Osteocyte (in vitro differentiated cells): ENCODE measurements around the gene TEDC1. TPM values are rescaled to one million over a fixed set of nuclear protein-coding genes. Genes with fewer than 3 reads are reported as not detected.

ENCODE experiments used
- DNase-seq: peaks from one replicate; pipeline ENCODE4 v3.0.0; 2021; ENCODE audit warnings: mixed read lengths; ENCODE audit not compliant: unreplicated experiment; ENCODE audit errors: extremely low spot score
- H3K27ac Mint-ChIP-seq: one replicate; pipeline ENCODE4 v1.8.0; 2021; ENCODE audit warnings: mild to moderate bottlenecking, mixed read lengths; ENCODE audit not compliant: unreplicated experiment
- H3K27me3 Mint-ChIP-seq: one replicate; pipeline ENCODE4 v1.8.0; 2021; ENCODE audit warnings: mixed read lengths; ENCODE audit not compliant: unreplicated experiment
- H3K36me3 Mint-ChIP-seq: one replicate; pipeline ENCODE4 v1.8.0; 2021; ENCODE audit warnings: mixed read lengths; ENCODE audit not compliant: unreplicated experiment
- H3K4me1 Mint-ChIP-seq: one replicate; pipeline ENCODE4 v1.8.0; 2021; ENCODE audit warnings: mixed read lengths; ENCODE audit not compliant: unreplicated experiment
- H3K4me3 Mint-ChIP-seq: one replicate; pipeline ENCODE4 v1.8.0; 2021; ENCODE audit warnings: mild to moderate bottlenecking, moderate library complexity, mixed read lengths; ENCODE audit not compliant: unreplicated experiment
- H3K9me3 Mint-ChIP-seq: one replicate; pipeline ENCODE4 v1.8.0; 2021; ENCODE audit warnings: mixed read lengths; ENCODE audit not compliant: unreplicated experiment
- total RNA-seq: library from RNA; stranded (reverse); gene quantifications from 2 replicates; pipeline ENCODE4 v1.2.1, GENCODE V29; 2021
- TF ChIP-seq, protein P1 (sequence below): fragments of 200-600 bp; sonication (generic); IDR thresholded peaks from 2 replicates; pipeline ENCODE4 v1.5.0; 2021; ENCODE audit warnings: antibody characterized with exemption, mild to moderate bottlenecking, moderate library complexity

TEDC1 gene
- total RNA-seq, 1 donor from 2014 or later, result 11.0 TPM

DNA sequence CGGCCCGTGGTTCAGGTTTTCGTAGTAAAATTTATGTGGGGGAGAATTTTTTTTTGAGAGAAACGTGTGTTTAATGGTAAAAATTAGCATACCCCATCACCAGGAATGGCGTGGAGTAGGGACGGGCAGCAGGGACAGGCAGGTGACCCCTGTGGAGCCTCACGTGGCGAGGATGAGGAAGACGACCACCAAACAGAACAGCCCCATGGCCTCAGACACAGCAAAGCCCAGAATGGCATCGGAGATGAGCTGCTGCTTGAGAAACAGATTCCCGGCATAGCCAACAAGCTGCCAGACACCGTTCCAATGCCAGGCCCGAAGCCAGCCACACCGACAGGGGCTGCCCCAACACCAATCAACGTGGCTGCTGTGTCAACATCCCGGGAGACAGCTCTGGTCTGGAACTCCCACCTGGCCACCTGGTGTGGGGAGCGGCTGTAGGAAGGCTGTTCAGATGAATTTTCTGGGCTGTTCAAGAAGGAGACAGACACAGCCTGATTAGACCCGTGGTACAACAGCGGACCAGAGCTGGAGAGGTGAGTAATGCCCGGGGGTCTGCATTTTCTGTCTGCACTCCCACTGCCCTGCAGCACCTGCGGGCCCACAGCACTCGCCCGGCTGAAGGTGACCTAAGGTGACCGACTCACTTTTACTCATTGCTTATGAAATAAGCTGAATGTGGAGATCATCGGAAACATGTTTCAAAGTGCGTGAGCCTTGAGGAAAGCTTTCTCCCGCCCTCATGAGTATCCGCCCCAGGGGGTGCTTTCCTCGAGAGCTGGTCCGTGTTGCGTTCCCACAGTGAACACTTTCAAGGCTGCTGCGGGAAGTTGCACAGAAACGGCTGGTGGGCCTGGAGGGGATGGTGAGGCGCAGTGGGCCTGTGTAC lies 45.9 kb downstream of the TEDC1 start:
- no peak overlapping the region for H3K27ac Mint-ChIP-seq
- no peak overlapping the region for H3K4me3 Mint-ChIP-seq
- H3K27me3 Mint-ChIP-seq, result peaks cover 6% of the 10 kb centered on the region
- no peaks in the 10 kb centered on the region for H3K4me1 Mint-ChIP-seq
- TF ChIP-seq, protein P1, sequence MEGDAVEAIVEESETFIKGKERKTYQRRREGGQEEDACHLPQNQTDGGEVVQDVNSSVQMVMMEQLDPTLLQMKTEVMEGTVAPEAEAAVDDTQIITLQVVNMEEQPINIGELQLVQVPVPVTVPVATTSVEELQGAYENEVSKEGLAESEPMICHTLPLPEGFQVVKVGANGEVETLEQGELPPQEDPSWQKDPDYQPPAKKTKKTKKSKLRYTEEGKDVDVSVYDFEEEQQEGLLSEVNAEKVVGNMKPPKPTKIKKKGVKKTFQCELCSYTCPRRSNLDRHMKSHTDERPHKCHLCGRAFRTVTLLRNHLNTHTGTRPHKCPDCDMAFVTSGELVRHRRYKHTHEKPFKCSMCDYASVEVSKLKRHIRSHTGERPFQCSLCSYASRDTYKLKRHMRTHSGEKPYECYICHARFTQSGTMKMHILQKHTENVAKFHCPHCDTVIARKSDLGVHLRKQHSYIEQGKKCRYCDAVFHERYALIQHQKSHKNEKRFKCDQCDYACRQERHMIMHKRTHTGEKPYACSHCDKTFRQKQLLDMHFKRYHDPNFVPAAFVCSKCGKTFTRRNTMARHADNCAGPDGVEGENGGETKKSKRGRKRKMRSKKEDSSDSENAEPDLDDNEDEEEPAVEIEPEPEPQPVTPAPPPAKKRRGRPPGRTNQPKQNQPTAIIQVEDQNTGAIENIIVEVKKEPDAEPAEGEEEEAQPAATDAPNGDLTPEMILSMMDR, result no peak
- no peak for DNase-seq
- H3K9me3 Mint-ChIP-seq, result no peaks in the 10 kb centered on the region
- no peaks in the 10 kb centered on the region for H3K36me3 Mint-ChIP-seq

DNA sequence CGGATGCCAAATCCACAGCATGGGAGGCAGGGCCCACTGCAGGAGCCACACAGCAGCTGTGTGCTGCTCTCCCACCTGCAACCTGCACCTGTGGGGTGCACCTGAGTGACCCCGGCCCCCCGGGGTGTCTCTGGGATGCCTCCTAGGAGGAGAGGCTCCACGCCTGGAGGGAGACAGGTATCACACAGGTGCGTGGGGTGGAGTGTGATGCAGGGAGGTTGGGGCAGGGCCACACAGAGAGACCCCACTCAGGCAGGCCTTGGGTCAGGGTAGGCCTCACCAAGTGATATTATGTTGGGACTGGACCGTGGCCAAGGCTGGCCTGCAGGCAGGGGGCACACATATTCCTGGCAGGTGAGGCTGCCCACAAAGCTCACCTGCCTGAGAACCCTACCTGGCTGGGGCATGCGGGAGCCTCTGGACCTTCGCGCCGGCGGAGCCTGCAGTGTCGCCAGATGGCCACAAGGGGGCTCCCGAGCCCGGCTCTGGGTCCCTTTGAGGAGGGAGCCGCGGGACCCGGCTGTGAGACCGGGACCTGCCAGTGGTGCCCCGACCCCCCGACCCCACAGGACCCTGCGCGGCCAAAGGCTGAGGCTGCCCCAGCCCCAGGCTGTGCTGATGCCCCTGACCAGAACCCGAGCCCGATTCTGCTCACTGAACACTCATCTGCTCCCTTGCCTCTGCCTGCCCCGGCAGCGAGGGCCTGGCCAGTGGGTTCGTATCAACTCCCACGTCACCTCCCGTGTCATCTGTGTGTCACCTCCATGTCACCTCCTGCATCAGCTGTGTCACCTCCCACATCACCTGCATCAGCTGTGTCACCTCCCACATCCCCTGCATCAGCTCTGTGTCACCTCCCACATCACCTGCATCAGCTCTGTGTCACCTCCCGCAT lies 46.8 kb downstream of the TEDC1 start:
- peaks cover 9% of the 10 kb centered on the region for H3K27me3 Mint-ChIP-seq
- TF ChIP-seq, protein P1, result peak; percentile 95
- H3K27ac Mint-ChIP-seq, result no peak overlapping the region
- peaks cover 3% of the 10 kb centered on the region for H3K9me3 Mint-ChIP-seq
- DNase-seq, result peak; percentile 90
- no peaks in the 10 kb centered on the region for H3K36me3 Mint-ChIP-seq
- H3K4me3 Mint-ChIP-seq, result no peak overlapping the region
- no peaks in the 10 kb centered on the region for H3K4me1 Mint-ChIP-seq

DNA sequence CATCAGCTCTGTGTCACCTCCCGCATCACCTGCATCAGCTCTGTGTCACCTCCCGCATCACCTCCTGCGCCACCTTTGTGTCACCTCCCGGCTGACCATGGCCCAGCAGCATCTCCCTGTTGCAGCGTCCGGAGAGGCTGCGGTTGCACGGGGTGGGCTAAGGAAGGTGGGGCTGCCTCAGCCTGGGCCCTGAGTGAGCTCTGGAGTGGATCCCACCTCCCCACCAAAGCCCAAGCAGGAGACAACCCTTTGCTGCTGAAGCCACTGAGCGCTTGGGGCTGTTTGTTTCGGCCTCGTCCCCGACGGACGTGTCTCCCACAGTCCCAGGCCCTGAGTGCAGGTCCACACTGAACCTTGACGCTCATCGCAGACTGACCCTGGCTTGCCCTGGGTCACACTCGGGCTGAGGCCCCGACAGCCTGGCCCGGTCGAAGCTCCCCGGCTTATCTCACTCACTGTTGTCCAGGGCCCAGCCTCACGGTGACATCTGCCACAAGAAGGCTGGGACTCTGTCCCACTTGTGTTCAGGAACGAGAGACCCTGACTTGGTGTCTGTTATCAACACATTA lies 47.5 kb downstream of the TEDC1 start:
- peaks cover 13% of the 10 kb centered on the region for H3K27me3 Mint-ChIP-seq
- H3K36me3 Mint-ChIP-seq, result no peaks in the 10 kb centered on the region
- DNase-seq, result no peak
- no peak overlapping the region for H3K27ac Mint-ChIP-seq
- H3K9me3 Mint-ChIP-seq, result peaks cover 10% of the 10 kb centered on the region
- no peaks in the 10 kb centered on the region for H3K4me1 Mint-ChIP-seq
- TF ChIP-seq, protein P1, result no peak
- H3K4me3 Mint-ChIP-seq, result no peak overlapping the region

DNA sequence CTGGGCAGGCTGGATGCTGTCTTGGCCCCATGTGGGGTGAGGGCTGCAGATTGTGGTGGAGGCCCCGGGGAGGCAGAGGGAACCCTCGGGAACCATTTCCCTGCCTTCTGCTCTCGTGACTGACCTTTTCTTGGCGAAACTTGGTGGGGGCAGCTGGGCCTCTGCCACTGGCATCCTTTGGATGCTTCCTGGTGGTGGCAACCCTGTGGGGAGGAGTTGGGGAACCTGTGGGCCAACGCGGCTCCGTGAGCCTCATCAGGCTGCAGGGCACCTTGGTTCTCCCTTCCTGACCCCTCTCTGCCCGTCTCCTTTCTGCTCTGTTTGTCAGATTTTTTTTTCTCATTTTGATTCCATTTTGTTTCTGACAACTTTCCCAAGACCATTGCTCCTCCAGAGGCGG lies 49.8 kb downstream of the TEDC1 start:
- H3K36me3 Mint-ChIP-seq, result no peaks in the 10 kb centered on the region
- TF ChIP-seq, protein P1, result no peak
- H3K4me1 Mint-ChIP-seq, result no peaks in the 10 kb centered on the region
- H3K27me3 Mint-ChIP-seq, result peaks cover 16% of the 10 kb centered on the region
- DNase-seq, result no peak
- no peak overlapping the region for H3K4me3 Mint-ChIP-seq
- H3K9me3 Mint-ChIP-seq, result peaks cover 13% of the 10 kb centered on the region
- H3K27ac Mint-ChIP-seq, result no peak overlapping the region
